Measurements from ENCODE around the gene FNTB.

FNTB gene

DNA sequence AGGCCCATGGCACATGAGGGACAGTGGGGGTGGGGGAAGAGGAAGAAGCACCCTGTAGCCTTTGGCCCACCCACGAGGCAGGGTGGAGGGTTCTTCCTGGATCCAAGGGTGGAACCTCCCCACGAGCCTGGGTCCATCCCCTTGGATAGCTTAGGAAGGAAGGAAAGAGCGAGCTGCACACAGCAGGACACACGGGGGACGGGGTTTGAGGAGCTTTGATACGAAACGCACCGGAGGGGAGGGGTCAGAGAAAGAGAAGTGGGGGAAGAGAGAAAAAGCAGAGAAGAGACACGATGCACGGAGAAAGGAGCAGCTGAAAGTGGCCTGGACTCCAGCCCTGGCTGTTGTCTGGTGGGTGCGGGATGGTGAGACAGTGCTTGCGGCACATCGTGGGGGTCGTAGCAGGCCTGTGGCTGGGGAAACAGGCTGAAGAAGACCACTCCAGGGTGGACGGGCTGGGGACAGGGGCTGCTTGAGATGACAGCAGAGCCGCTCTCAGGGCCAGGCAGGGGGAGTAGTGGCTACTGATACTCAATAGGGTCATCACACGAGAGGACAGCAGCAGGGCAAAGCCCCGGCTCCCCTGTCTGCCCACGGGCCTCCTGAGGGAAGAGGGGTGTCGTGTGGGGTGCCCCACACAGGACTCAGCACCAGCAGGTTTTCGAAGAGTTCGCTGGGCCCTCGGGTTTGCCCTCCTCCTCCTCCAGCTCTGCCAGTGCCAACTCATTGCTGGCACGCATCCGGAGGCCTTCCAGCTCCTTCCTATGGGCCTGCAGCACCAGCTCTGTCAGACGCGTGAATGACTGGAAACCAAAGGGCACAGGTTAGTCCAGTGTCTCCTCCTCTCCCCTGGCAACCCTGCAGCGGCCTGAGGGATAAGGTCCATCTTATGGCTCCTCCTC is 38.7 kb upstream of the FNTB start:
- DNase-seq (ENCODE audit: insufficient read length, low spot score) (no peak), FAIRE-seq (no peak)
- no peak for TF ChIP-seq POLR2A (IDR thresholded peaks at IDR 0.05; ENCODE audit: low read depth, low read length)

DNA sequence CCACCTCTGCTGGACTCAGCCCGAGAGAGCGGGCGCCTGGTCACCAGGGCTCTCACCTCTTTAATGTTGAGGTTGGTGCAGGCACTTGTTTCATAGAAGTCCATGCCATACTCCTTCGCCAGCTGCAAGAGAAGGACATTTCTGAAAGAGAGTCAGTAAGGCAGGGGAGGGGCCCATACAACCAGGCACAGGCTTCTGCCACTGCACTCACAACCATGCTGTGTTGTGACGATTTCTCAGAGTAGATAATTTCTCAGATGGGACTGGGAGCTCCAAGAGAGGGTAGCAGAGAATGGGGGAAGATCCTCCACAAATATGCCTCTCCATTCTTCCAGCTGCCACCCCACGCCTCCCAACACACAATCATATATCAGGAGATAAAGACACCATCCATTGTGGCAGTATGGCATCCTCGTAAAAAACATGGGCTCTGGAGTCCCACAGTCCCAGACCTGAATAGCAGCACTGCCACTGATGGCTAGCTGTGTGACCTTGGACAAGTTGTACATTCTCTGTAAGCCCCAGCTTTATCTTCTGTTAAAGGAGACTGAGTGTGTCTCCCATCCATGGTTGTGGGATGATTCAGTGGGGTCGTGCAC is 38.0 kb upstream of the FNTB start:
- DNase-seq (ENCODE audit: insufficient read length, low spot score) (no peak), FAIRE-seq (no peak)
- no peak for TF ChIP-seq POLR2A (IDR thresholded peaks at IDR 0.05; ENCODE audit: low read depth, low read length)

DNA sequence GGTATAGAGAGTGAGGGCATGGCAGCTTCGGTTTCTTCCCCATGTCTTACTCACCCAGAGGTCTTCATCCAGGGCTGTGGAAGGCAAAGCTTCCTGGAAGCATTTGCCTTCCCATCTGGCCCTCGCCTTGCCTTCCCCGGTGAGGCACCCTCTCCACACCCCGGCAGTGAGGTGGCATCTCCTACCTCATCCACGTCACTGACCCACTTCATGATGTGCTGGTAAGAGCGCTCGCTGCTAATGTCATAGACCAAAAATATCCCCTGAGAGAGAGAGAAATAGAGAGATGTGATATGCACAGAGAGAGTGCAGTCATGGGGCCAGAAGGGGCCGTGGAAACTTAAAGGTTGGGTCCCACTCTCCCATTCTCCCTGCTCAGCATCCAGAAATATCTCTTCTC is 35.8 kb upstream of the FNTB start:
- DNase-seq (ENCODE audit: insufficient read length, low spot score) (no peak), FAIRE-seq (no peak)
- no peak for TF ChIP-seq POLR2A (IDR thresholded peaks at IDR 0.05; ENCODE audit: low read depth, low read length)

DNA sequence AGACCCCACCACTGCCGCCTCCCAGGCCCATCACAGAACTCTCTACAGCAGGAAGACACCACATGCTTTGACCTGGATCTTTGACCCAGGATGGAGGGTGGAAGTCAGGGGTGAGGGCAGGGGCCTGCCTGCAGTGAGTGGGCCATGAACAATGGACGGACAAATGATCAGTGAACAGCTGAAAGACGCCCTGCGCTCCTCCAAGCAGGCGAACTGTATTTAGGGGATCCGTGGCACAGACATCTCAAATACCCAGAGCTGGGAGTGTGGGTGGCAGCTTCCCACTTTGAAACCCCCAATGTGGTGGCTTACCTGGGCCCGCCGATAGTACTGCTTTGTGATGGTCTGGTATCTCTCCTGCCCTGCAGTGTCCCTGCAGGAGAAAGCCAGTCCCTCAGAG is 35.4 kb upstream of the FNTB start:
- no peak for FAIRE-seq
- DNase-seq (ENCODE audit: insufficient read length, low spot score) = no peak
- no peak for TF ChIP-seq POLR2A (IDR thresholded peaks at IDR 0.05; ENCODE audit: low read depth, low read length)

DNA sequence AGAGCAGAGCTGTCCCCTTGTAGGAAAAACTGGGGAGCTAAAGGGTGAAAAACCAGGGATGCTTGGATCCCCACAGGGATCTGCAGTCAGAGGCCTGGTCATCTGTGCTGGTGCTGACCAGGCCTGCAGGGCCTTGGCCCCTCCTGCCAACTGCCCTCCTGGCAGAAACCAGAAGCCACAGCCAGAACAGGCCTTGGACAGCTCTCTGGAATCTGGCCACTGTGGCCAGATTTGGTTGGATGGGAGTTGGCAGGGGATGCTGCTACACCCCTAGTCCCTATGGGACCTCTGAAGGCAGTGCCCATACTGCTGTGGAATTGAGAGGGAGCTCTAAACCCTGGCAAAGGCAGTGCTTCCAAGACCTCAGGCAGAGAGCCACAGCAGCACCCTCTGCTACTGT is 35.0 kb upstream of the FNTB start:
- no peak for TF ChIP-seq POLR2A (IDR thresholded peaks at IDR 0.05; ENCODE audit: low read depth, low read length)
- FAIRE-seq (no peak), DNase-seq (ENCODE audit: insufficient read length, low spot score) (no peak)

DNA sequence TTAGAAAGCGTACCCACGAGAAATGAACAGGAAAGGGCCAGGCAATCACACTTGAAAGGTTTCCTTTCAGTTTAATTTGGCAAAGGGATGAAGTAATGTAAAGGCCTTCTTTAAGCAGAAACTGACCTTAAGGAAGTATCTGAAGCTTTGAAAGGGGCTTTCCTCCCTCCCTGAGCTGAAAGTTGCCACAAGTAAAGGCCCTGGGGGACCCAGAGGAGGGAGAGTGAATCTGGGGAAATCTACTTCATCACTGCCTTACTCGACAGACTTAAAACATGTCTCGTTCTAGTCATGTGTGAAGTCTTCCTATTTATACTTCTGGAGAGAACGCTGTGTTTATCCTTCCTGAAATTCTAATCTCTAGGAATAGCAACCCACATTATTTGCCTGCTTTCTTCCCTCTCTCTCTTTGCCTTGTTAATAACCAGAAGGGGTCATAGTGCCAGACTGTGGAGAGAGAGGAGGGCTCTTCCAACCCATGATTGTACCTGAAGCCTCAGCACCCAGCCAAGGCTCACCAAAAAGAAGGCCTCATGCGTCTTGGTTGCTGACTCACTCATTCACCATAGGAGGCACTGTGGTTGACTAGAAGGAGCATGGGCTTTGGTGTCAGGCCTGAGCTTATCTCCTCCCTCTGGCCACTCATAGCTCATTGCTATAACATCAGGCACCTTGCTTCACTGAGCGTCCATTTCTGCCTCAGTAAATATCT is 33.9 kb upstream of the FNTB start:
- no peak for TF ChIP-seq POLR2A (IDR thresholded peaks at IDR 0.05; ENCODE audit: low read depth, low read length)
- DNase-seq (ENCODE audit: insufficient read length, low spot score) (no peak), FAIRE-seq (peak; percentile 36)

DNA sequence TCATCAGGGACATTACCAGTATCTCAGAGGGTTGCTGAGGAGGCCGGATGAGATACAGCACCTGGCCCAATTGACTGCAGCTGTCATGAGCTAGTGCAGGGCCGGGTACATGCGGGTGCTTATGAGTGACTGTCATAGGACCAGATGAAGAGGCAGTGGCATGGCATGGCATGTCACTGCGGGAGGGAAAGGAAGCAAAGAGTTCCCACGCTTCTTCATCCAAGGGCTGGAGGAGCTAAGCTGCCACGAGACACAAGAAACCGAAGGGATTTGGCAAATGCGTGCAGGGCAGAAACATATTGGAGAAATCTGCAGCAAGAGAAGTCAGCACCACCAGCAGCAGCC is 33.4 kb upstream of the FNTB start:
- FAIRE-seq (no peak), DNase-seq (ENCODE audit: insufficient read length, low spot score) (no peak)
- no peak for TF ChIP-seq POLR2A (IDR thresholded peaks at IDR 0.05; ENCODE audit: low read depth, low read length)

DNA sequence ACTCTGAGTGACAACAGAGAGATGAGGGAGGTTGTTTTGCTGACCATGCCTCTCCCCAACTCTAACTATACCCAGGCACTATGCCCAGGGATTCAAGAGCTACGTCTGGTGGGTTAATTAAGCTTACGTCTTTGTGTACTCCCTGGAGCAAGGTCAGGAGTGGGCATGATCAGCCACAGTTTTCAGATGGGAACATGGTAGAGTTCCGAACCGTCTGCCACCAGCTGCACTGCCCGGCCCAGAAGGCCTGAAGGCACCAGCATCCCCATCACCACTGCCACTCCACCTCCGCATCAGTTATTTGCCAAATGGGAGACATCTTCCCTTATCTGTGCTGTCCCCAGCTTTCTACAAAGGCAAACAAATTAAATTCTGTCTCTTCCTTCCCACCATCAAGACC is 33.0 kb upstream of the FNTB start:
- DNase-seq (ENCODE audit: insufficient read length, low spot score) (no peak), FAIRE-seq (no peak)
- TF ChIP-seq POLR2A (IDR thresholded peaks at IDR 0.05; ENCODE audit: low read depth, low read length) = no peak

DNA sequence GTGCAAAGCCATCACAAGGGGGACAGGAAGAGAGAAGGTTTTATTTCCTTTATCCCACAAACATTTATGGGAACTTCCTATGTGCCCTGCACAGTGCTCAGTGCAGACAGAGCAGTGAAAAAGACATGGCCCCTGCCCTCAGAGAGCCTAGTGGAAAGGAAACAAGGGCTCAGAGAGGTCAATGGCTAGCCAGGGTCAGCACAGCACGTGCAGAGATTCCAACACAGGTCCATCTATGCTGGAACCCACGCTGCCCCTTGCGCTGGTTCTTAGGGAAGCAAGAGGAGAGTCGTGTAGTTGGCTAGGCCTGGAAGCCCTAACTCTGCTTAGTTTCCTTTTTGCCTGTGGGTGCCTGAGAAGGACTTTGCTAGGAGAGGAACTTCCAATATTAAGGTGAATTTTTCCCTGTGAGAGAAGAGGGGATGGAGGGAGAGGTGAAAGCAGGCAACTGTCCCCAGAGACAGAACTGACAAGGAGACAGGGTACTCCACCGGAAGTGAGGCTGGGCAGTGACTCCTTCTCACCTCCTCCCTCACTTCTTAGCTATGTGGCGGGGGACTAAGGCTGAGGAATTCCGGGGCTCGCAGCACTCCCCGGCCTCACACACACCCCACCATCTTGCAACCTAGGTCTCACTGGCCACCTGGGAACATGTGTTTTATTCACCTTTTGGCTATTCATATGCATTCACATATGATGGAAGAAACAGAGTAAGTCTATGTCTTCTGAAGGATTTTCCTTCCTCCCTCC is 32.0 kb upstream of the FNTB start:
- FAIRE-seq (no peak), DNase-seq (ENCODE audit: insufficient read length, low spot score) (no peak)
- TF ChIP-seq POLR2A (IDR thresholded peaks at IDR 0.05; ENCODE audit: low read depth, low read length) = no peak

DNA sequence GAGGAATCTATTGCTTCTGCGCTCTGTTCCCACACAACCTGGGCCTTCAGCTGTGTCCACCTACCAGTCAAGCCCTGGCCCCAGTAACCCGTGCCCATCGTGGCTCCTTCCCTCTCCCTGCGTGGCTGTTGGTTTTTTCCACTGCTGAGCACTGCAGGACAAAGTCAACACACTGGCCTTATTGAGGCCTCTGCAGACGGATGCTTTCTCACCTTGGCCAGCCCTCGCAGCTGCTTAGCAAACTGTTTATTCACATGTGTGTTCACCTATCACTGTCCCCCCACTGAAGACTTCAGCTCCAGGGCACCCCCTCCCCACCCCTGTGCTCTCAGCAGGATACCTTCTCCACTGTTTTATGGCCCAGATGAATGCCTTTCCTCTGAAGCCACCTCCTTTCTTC is 31.4 kb upstream of the FNTB start:
- TF ChIP-seq POLR2A (IDR thresholded peaks at IDR 0.05; ENCODE audit: low read depth, low read length) = no peak
- DNase-seq (ENCODE audit: insufficient read length, low spot score) (no peak), FAIRE-seq (no peak)

DNA sequence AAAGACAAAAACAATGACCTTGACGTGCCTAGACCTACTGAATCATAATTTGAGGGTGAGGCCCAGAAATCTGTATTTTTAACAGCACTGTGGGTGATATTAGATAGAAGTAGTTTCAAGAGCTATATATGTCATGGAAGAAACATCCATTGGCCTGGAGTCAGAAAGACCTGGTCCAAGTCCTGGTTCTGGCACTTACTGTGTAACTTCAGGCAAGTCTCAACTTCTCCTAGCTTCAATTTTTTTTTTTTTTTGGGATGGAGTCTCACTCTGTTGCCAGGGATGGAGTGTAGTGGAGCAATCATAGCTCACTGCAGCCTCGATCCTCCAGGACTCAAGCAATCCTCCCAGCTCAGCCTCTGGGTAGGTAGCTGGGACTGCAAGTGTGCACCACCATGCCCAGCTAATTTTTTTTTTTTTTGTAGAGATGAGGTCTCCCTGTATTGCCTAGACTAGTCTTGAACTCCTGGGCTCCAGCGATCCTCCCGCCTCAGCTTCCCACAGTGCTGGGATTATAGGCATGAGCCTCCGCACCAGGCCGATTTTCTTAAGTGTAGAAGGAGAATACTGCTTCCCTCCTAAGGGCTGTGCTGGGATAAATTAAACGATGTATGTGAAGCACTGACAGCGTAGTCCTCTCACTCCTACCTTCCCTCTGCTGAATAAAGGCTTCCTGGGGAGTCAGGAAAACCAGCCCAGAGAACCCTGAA is 29.8 kb upstream of the FNTB start:
- DNase-seq (ENCODE audit: insufficient read length, low spot score) (no peak), FAIRE-seq (no peak)
- no peak for TF ChIP-seq POLR2A (IDR thresholded peaks at IDR 0.05; ENCODE audit: low read depth, low read length)

DNA sequence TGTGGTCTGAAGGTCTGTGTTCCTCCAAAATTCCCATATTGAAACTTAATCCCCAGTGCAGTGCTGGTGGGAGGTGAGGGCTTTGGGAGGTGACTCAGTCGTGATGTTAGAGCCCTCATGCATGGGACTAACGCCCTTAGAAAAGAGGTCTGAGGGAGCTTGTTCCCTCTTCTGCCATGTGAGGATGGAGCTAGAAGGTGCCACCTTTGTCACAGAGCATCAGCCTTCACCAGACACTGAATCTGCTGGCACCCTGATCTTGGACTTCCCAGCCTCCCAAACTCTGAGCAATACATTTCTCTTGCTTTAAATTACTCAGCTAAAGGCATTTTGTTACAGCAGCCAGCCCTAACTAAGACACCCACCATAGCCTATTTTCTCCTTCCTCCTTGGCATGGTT is 28.5 kb upstream of the FNTB start:
- TF ChIP-seq POLR2A (IDR thresholded peaks at IDR 0.05; ENCODE audit: low read depth, low read length) = no peak
- DNase-seq (ENCODE audit: insufficient read length, low spot score) = no peak
- no peak for FAIRE-seq

DNA sequence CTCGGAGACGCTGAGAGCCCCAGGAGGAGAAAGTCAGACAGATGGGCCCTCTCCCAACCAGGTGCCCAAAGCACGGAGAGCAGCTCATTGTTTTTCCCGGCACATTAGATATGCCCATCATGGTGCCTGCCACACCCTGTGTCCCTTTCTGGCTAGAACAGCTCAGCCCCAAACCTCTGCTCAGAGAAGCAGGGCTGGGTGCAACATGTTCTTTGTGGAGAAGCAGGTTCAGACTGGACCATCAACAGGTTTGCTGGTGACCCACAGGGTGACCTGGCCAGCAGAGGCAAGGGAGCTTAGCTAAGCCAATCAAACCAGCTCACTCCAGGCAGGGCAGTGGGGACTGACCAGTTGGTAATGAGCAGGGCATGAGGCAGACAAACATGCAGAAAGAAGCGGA is 28.0 kb upstream of the FNTB start:
- no peak for DNase-seq (ENCODE audit: insufficient read length, low spot score)
- no peak for FAIRE-seq
- TF ChIP-seq POLR2A (IDR thresholded peaks at IDR 0.05; ENCODE audit: low read depth, low read length) = no peak

Data from H54 (cell line).